PC-9 (cell line): ENCODE data around the gene PDE4D. TPM values are rescaled to one million over a fixed set of nuclear protein-coding genes. Genes with fewer than 3 reads are reported as not detected.

ENCODE experiments used
- Bru-seq: library from RNA; stranded (reverse); fragments of 400-500 nt; gene quantifications from one replicate; lab custom pipeline; 2021; lab: Mats Ljungman, UMichigan
- BruChase-seq, 2 experiments: library from RNA; stranded (reverse); fragments of 400-500 nt; gene quantifications; one replicate each; lab custom pipeline; 2021; lab: Mats Ljungman, UMichigan
- BruUV-seq: library from RNA; stranded (reverse); fragments of 400-500 nt; replicated peaks from 2 replicates; lab custom pipeline; 2021; lab: Mats Ljungman, UMichigan
- CTCF ChIA-PET: fragments of 300-600 bp; sonication (Branson Sonifier 250); formaldehyde crosslinking; loops from one replicate; lab custom pipeline; 2022; ENCODE audit warnings: antibody characterized with exemption; lab: Charles Lee
- POLR2A ChIA-PET: fragments of 300-600 bp; sonication (Branson Sonifier 250); formaldehyde crosslinking; loops from one replicate; lab custom pipeline; 2022; ENCODE audit warnings: antibody characterized with exemption; ENCODE audit not compliant: unreplicated experiment; lab: Charles Lee
- DNase-seq, 2 experiments: peaks; one replicate each; pipeline versions ENCODE4 v3.0.0 to v3.0.0-alpha.2; 2015 to 2022; ENCODE audit warnings: mixed read lengths in 1 of 2
- H2AFZ ChIP-seq: fragments of 200-600 bp; sonication (generic); 2 replicates; pipeline ENCODE4 v1.8.1; 2017; ENCODE audit warnings: antibody characterized with exemption
- H3F3A ChIP-seq: fragments of 200-600 bp; sonication (generic); 2 replicates; pipeline ENCODE4 v1.8.1; 2017; ENCODE audit warnings: antibody characterized with exemption, mild to moderate bottlenecking, low read depth; ENCODE audit not compliant: insufficient read depth
- H3K27ac ChIP-seq: fragments of 200-600 bp; sonication (generic); 2 replicates; pipeline ENCODE4 v1.6.1; 2016; ENCODE audit warnings: mixed run types
- H3K27me3 ChIP-seq: fragments of 200-600 bp; sonication (generic); 2 replicates; pipeline ENCODE4 v1.6.1; 2016; ENCODE audit warnings: low read depth, mixed run types; ENCODE audit not compliant: insufficient read depth
- H3K36me3 ChIP-seq: fragments of 200-600 bp; sonication (generic); 2 replicates; pipeline ENCODE4 v1.6.1; 2016; ENCODE audit warnings: low read depth, mixed run types
- H3K4me1 ChIP-seq: fragments of 200-600 bp; sonication (generic); replicated peaks from 2 replicates; pipeline ENCODE4 v1.6.1; 2016; ENCODE audit warnings: mixed run types; ENCODE audit not compliant: insufficient read depth
- H3K4me2 ChIP-seq: fragments of 200-600 bp; sonication (generic); 2 replicates; pipeline ENCODE4 v1.6.1; 2017; ENCODE audit warnings: mixed run types
- H3K4me3 ChIP-seq: fragments of 200-600 bp; sonication (generic); 2 replicates; pipeline ENCODE4 v1.6.1; 2016; ENCODE audit warnings: mixed run types
- H3K79me2 ChIP-seq: fragments of 200-600 bp; sonication (generic); 2 replicates; pipeline ENCODE4 v1.6.1; 2017; ENCODE audit warnings: low read depth, mixed run types
- H3K9me2 ChIP-seq: fragments of 200-600 bp; sonication (generic); 2 replicates; pipeline ENCODE4 v1.8.1; 2017; ENCODE audit warnings: mild to moderate bottlenecking; ENCODE audit not compliant: insufficient read depth
- H3K9me3 ChIP-seq: fragments of 200-600 bp; sonication (generic); 2 replicates; pipeline ENCODE4 v1.8.1; 2016; ENCODE audit warnings: low read depth; ENCODE audit not compliant: insufficient read depth
- H4K20me1 ChIP-seq: fragments of 200-600 bp; sonication (generic); 2 replicates; pipeline ENCODE4 v1.8.1; 2017; ENCODE audit not compliant: insufficient read depth
- CTCF ChIP-seq: fragments of 200-600 bp; sonication (generic); conservative IDR thresholded peaks from 2 replicates; pipeline ENCODE4 v1.6.1; 2017; ENCODE audit warnings: mixed run types, antibody characterized with exemption, mild to moderate bottlenecking, moderate library complexity
- EZH2 ChIP-seq: fragments of 200-600 bp; sonication (generic); IDR thresholded peaks from 2 replicates; pipeline ENCODE4 v1.8.0; 2017; ENCODE audit warnings: antibody characterized with exemption, low read depth
- intact Hi-C: fragments of 100-400 bp; cut with micrococcal nuclease; formaldehyde crosslinking; loops from one replicate; pipeline ENCODE4 v1.10.0; 2022; ENCODE audit not compliant: unreplicated experiment
- long read RNA-seq: library from polyadenylated mRNA; stranded (forward); transcript quantifications from one replicate; pipeline ENCODE4 v2.0.0, GENCODE V29; 2022
- total RNA-seq: library from RNA; stranded (reverse); gene quantifications from 2 replicates; pipeline ENCODE4 v1.2.3, GENCODE V29; 2021

The PDE4D gene
- total RNA-seq (9.0 and 9.8 TPM in 2 replicates), Bru-seq, nascent RNA (percentile 55 among the genes with signal in this experiment), BruChase-seq, experiment 1, labeled RNA remaining after a 2-hour chase (percentile 51 among the genes with signal in this experiment), BruChase-seq, experiment 2, labeled RNA remaining after a 6-hour chase (percentile 45 among the genes with signal in this experiment)
- long read RNA-seq, partial matches to known transcripts = 1 of 4 reads
- long read RNA-seq, other reads (novel, unspliced or antisense) = 3 of 4 reads

- no peak for TF ChIP-seq CTCF
- no peak for TF ChIP-seq EZH2
- ChIA-PET POLR2A (no interaction called here), CTCF (no interaction called here)
- Histone ChIP-seq H3F3A (no peaks in the 10 kb centered on the region), H3K4me2 (no peak within 1 kb of the TSS), H2AFZ (no peak within 1 kb of the TSS), H4K20me1 (no peaks in the 10 kb centered on the region), H3K4me3 (no peak within 1 kb of the TSS), H3K9me3 (no peaks in the 10 kb centered on the region; the same call in 1 of the 2 replicates), H3K9me2 (no peaks in the 10 kb centered on the region), H3K27me3 (no peaks in the 10 kb centered on the region), H3K4me1 (no peaks in the 10 kb centered on the region), H3K27ac (no peak within 1 kb of the TSS), H3K79me2 (no peaks in the 10 kb centered on the region), H3K36me3 (no peaks in the 10 kb centered on the region)
- BruUV-seq = no TSS peak
- no peak for DNase-seq
- intact Hi-C loops = no loop called here
Measured at GRCh38 chr5:59893429-59894227, at the start of gene PDE4D. Gene PDE4D, minus strand, starts transcription at chr5:59893726.

- no peaks in the 10 kb centered on the region for H3K9me2 ChIP-seq
- no peaks in the 10 kb centered on the region for H3K27me3 ChIP-seq
- H3F3A ChIP-seq = no peaks in the 10 kb centered on the region
- intact Hi-C loops = no loop called here
- no peaks in the 10 kb centered on the region for H3K36me3 ChIP-seq
- no peaks in the 10 kb centered on the region for H4K20me1 ChIP-seq
- H3K4me2 ChIP-seq = no peak overlapping the region
- H2AFZ ChIP-seq = no peak overlapping the region
- H3K79me2 ChIP-seq = no peaks in the 10 kb centered on the region
- no peaks in the 10 kb centered on the region for H3K9me3 ChIP-seq
- no peak overlapping the region for H3K4me3 ChIP-seq
- no peaks in the 10 kb centered on the region for H3K4me1 ChIP-seq
- no peak overlapping the region for H3K27ac ChIP-seq
- ChIA-PET POLR2A (no interaction called here), CTCF (no interaction called here)
- no peak for DNase-seq
- TF ChIP-seq CTCF (no peak), EZH2 (no peak)
- no TSS peak for BruUV-seq
Measured at GRCh38 chr5:59937633-59938032, 44.1 kb upstream of the PDE4D start.

GRCh38 chr5:59923465-59923864 is 29.9 kb upstream of the PDE4D start:
- Histone ChIP-seq H3K4me3 (no peak overlapping the region), H3K4me1 (no peaks in the 10 kb centered on the region), H3K9me3 (no peaks in the 10 kb centered on the region), H3K36me3 (no peaks in the 10 kb centered on the region), H4K20me1 (no peaks in the 10 kb centered on the region), H3K27ac (no peak overlapping the region), H3F3A (no peaks in the 10 kb centered on the region), H3K9me2 (no peaks in the 10 kb centered on the region), H2AFZ (no peak overlapping the region), H3K4me2 (no peak overlapping the region), H3K27me3 (no peaks in the 10 kb centered on the region), H3K79me2 (no peaks in the 10 kb centered on the region)
- intact Hi-C loops = loop anchor here (1.0 kb wide), 1 partner anchor 110 kb away; no protein-coding TSS in a partner anchor
- peak in 1 of 2 experiments; percentile 2 for DNase-seq
- 0 out of 2 replicates have a peak, but pooled peaks have one; percentile 18 for TF ChIP-seq CTCF
- no peak for TF ChIP-seq EZH2
- ChIA-PET POLR2A (no interaction called here), CTCF (interaction anchor here (0.6 kb wide), 1 partner anchor 109 kb away, joined by 3 read pairs; no protein-coding TSS in a partner anchor)
- BruUV-seq = no TSS peak
